Suppressor macrophage treated with lipopolysaccharide for 1 hour (primary cell): Measurements from ENCODE around the gene UGT1A10.
"Not testable (repeated sequence)": the region's sequence is repeated elsewhere in the genome, so short reads cannot be mapped to it uniquely, and the experiment has no call there.

Experiments
- DNase-seq, 3 donors: peaks; one replicate each; pipeline ENCODE4 v3.0.0-alpha.2; 2020 to 2022

UGT1A10 gene

DNA sequence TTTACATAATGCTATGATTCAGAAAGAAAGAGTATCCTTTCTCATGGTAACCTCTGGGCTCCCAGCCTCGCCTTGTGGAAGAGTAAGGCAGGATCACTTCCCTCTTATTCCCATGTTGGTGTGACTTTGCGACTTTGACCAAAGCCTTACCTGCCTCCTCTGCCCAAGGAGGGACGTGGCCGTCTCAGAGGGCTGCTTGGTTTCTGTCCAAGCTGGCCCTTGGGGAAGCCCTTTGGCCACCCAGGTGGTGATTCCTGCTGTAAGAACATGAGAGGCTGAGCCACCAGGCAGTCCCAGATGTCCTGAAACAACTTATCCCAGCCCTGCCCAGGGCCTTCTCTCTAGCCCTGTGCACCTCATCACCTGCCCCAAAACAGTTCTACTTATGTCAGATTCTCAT, 62.5 kb downstream of the UGT1A10 start:
- DNase-seq = no peak

DNA sequence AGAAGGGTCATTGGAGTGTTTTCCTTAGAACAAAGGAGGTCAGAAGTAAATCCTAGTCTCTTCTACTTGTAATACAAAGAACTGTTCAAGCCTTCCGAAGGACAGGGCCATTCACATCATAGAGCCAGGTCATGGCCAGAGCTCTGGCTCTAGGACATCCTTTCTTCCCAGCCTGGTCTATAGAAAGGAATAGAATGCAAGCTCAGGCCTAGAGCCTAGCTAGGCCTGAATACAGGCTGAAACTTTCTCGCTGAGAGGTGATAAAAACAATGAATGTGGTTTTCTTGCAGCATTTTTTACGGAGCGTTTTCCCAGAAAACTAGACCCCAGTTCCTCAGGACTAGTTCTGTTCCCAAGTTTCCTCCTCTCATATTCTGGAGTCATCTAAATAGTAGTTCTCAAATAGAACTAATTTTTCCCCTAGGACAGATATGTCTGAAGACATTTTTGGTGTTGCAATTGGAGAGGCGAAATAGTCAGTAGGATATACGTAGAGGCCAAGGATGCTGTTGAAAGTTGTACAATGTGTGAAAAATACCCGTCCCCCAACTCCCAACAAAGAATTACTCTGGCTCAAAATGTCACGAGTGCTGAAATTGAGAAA, 63.3 kb downstream of the UGT1A10 start:
- DNase-seq = no peak

DNA sequence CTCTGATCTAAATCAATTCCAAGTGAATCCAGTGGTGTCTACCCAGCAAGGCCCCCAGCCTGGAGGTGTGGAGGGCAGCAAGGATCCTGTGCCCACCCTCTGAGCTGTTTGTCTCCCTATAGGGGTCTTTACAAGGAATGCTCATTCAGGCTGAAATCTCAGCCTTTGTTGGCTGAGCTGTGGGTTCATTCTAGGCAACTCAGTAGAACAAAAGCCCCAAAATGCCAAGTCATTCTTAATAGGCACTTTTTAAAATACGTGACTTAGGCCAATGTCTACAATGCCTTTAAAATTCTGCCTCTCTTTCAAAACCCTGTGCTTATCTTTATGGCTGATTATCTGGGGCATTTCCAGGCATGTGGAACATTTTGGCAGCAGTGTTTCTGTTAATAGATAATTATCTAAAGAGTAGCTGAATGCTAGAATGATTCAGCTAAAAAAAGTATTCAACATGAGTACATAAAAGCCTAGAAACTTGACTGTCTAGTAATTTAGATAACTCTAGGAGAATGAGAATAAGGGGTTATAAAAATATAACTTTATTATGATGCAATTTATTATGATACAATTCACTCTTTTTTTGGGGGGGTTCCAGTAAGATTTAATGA, 63.9 kb downstream of the UGT1A10 start:
- DNase-seq = no peak

DNA sequence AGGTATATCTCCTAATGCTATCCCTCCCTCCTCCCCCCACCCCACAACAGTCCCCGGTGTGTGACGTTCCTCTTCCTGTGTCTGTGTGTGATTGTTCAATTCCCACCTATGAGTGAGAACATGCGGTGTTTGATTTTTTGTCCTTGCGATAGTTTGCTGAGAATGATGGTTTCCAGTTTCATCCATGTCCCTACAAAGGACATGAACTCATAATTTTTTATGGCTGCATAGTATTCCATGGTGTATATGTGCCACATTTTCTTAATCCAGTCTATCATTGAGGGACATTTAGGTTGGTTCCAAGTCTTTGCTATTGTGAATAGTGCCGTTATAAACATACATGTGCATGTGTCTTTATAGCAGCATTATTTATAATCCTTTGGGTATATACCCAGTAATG, 64.6 kb downstream of the UGT1A10 start:
- DNase-seq = not testable (repeated sequence)

DNA sequence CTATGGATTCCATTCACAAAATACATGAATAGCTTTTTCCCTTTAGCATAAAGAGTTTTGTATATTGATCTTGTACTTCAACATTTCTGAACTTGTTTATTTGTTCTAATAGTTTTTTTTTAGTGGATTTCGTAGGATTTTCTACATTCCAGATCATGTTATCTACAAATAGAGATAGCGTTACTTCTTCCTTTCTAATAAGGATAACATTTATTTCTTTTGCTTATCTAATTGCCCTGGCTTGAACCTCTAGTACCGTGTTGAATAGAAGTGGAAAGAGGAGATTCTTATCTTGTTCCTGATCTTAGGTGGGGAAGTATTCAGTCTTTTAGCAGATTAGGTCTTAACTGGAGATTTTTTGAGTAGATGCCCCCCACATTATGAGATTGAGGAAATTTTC, 66.0 kb downstream of the UGT1A10 start:
- DNase-seq = no peak

DNA sequence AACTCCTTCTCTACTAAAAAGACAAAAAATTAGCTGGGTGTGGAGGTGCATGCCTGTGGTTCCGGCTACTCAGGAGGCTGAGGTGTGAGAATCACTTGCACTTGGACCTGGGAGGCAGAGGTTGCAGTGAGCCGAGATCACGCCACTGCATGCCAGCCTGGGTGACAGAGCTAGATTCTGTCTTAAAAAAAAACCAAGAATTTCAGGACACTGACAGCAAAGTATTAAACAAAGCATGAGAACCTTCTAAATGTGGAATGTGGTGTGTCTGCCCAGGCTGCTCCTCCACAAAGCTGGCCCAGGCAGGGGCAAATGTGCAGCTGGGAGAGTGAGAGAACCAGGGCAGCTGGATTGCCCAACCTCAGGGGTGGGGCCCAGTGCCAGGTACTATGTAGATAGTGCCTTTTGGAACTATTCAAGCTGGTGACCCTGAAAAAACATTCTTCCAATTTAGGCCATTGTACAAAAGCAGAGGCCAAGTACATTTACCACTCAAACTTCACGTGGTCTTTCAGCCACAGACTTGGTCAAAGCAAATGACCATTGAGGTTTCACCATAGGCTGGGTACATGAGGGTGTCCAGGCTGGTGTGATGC, 69.8 kb downstream of the UGT1A10 start:
- DNase-seq = no peak

DNA sequence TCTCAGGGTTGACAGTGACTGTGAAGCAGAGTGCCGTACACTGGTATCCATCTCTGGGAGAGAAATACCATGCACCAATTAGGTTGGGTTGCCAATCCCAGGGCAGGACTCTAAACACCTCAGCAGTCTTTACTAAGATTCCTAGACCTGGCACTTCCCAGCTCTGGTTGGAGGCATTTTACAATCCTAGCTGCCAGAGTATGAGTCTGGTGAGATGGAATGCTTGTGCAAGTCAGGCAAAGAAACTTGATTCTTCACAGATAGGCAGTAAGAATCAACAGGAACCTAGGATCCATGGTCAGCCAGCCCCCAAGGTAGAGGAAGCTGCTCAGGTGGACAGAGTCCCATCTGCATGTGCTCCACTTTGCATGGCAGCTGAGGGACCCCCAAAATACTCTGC, 70.5 kb downstream of the UGT1A10 start:
- no peak for DNase-seq

DNA sequence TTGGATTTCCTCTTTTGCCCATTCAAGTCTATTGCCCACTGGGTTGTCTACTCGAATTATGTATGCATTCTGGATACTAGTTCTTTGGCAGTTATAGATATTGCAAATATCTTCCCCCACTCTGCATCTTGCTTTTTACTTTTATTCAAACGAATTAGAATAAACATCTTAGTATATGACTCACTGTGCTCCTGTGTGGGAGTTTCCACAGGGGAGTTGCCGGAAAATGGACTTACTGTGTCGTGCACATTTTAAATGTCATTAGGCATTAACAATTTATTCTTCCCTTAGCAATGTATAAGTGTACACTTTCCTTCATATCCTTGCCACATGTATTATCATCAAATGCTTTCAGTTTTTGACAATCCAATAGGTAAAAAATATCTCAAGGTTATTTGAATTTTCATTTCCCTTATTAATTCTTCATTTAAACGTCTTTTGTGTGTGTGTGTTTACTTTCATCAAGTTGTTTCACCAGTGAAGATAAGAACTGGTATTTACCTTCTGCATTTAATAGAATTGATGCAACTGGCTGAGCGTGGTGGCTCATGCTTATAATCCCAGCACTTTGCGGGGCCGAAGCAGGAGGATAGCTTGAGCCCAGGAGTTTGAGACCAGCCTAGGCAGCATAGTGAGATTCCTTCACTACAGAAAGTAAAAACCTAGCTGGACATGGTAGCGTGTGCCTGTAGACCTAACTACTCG, 71.8 kb downstream of the UGT1A10 start:
- peak in 1 of 3 donors; percentile 15 for DNase-seq

DNA sequence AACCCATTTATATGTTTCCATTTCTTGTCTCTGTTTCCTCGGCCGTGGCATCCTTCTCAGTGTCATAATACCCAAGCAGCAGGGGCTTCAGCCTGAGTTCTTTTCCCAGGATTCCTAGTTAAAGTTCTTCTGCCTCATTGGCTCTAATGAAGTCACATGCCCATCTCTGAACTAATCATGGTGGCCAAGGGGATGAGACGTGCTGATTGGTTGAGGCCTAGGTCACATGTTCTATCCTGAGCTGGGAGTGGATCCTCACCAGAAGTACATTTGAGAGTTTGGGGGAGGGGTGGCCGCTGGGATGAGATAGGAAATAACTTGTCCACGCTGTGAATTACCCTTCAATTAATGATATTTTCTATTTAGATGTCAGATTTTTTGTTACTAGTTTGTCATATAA, 72.7 kb downstream of the UGT1A10 start:
- DNase-seq = no peak

DNA sequence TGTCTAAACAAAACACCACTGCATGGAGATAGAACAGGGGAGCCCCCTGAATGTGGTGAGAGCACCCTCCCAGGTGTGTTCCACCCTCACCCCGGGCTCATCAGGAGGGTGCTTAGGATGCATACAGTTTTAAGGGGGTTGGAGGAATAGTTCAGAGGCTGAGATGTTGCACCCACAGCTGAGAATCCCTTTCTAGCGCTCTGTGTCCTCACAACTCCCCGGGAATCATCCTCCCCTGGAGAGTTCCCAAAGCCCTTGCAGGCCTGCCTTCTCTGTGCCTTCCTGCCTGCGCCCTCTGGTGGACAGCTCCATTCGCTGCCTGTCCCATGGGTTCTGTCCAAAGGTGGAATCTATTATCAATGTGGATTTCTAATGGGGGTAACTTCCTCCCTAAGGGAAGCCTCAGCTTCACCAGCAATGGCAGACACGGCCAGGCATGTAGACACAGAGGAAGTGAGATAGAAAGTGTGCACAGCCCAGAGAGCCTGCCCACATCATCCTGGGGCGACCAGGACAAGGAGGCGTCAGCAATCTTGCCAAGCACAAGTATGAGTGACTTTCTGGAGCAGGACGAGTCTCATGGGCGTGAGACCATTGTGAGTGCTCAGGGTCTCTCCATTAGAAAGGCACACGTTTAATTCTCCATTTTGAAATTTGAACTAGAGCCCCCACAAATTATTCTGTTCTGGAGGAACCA, 75.2 kb downstream of the UGT1A10 start:
- peak; percentile 65 to 86 (median 78) for DNase-seq

DNA sequence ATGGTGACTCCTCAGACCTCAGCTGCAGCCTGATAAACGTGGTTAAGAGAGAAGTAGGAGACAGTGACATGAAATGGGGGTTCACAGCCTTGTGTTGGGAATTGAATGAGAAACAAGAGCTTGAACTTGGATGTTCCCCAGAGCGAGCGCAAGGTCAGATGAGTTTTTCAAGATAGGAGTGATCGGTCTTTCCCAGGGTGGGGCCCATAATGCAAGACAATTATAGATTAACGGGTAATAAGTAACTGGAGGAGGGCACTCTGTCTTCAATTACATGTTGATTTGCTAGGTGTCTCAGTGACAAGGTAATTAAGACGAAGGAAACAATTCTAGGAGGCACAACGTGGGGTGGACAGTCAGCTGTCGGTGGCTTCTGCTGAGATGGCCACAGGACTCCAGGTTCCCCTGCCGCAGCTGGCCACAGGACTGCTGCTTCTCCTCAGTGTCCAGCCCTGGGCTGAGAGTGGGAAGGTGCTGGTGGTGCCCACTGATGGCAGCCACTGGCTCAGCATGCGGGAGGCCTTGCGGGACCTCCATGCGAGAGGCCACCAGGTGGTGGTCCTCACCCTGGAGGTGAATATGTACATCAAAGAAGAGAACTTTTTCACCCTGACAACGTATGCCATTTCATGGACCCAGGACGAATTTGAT, 76.5 kb downstream of the UGT1A10 start, which contains the start of gene UGT1A5:
Gene UGT1A5 (plus strand): TSS at position 297 of the 651 bp plus-strand sequence. CDS start 85 bp downstream, at position 382.
- DNase-seq = no peak

DNA sequence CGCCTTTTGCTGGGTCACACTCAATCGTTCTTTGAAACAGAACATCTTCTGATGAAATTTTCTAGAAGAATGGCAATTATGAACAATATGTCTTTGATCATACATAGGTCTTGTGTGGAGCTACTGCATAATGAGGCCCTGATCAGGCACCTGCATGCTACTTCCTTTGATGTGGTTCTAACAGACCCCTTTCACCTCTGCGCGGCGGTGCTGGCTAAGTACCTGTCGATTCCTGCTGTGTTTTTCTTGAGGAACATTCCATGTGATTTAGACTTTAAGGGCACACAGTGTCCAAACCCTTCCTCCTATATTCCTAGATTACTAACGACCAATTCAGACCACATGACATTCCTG, 77.0 kb downstream of the UGT1A10 start:
- no peak for DNase-seq

DNA sequence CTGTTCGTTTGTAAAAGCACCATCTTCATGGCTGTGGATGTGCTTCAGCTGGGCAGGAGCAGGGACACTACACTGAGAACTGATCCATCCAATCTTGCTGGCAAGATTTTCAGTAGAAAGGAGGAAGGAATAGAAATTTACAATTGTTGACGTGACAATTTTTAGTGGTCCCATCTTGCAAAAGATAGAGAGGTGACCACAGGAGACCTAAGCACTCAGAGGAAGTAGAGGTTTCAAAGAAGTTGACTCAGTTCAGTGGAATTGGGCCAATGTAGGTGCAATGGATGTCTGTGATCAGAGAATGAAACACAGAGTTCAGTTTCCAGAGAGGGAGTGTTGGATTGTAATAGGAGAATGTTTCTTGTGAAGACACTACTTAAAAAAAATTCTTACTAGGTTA, 77.9 kb downstream of the UGT1A10 start:
- DNase-seq = no peak

DNA sequence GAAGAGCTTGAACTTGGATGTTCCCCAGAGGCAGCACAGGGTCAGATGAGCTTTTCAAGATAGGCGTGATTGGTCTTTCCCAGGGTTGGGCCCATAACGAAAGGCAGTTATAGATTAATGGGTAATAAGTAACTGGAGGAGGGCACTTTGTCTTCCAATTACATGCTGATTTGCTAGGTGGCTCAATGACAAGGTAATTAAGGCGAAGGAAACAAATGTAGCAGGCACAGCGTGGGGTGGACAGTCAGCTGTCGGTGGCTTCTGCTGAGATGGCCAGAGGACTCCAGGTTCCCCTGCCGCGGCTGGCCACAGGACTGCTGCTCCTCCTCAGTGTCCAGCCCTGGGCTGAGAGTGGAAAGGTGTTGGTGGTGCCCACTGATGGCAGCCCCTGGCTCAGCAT, 82.3 kb downstream of the UGT1A10 start, which contains the start of gene UGT1A4:
Gene UGT1A4 (plus strand): TSS at position 185 of the 400 bp plus-strand sequence. CDS start 85 bp downstream, at position 270.
- DNase-seq = no peak

DNA sequence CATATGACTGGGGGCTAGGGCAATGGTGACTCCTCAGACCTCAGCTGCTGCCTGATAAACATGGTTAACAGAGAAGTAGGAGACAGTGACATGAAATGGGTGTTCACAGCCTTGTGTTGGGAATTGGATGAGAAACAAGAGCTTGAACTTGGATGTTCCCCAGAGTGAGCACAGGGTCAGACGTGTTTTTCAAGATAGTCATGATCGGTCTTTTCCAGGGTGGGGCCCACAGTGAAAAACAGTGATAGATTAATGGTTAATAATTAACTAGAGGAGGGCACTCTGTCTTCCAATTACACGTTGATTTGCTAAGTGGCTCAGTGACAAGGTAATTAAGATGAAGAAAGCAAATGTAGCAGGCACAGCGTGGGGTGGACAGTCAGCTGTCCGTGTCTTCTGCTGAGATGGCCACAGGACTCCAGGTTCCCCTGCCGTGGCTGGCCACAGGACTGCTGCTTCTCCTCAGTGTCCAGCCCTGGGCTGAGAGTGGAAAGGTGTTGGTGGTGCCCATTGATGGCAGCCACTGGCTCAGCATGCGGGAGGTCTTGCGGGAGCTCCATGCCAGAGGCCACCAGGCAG, 92.6 kb downstream of the UGT1A10 start, which contains the start of gene UGT1A3:
Gene UGT1A3 (plus strand): TSS at position 320 of the 579 bp plus-strand sequence. CDS start 85 bp downstream, at position 405.
- no peak for DNase-seq

DNA sequence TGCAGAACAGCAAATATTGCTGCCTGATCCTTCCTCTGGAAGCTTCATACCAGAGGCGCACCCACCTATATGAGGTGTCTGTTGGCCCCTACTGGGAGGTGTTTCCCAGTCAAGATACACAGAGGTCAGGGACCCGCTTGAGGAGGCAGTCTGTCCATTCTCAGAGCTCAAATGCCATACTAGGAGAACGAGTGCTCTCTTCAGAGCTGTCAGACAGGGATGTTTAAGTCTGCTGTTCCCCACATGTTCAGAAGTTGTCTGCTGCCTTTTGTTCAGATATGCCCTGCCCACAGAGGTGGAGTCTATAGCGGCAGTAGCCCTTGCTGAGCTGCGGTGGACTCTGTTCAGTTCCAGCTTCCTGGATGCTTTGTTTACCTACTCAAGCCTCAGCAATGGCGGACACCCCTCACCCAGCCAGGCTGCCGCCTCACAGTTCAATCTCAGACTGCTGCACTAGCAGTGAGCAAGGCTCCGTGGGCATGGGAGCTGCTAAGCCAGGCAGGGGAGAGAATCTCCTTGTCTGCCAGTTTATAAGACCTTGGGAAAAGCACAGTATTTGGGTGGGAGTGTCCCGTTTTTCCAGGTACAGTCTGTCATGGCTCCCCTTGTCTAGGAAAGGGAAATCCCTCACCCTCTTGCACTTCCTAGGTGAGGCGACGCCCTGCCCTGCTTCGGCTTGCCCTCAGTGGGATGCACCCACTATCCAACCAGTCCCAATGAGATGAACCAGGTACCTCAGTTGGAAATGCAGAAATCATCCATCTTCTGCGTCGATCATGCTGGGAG, 100.8 kb downstream of the UGT1A10 start:
- not testable (repeated sequence) for DNase-seq

DNA sequence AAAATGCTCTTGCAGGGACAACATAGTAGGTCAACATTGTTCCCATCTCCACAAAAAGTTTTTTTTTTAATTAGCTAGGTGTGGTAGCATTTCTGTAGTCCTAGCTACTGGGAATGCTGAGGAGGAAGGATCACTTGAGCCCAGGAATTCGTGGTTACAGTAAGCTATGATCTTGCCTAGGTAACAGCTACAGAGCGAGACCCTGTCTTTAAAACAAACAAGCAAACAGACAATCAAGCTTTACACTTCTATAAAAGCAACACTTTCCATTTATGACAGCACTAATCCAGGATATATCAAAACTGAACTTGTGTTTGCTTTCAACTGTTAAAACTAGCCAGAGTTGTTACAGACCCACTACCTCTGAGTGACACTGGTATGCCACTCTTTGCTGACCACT, 104.6 kb downstream of the UGT1A10 start:
- DNase-seq = no peak

DNA sequence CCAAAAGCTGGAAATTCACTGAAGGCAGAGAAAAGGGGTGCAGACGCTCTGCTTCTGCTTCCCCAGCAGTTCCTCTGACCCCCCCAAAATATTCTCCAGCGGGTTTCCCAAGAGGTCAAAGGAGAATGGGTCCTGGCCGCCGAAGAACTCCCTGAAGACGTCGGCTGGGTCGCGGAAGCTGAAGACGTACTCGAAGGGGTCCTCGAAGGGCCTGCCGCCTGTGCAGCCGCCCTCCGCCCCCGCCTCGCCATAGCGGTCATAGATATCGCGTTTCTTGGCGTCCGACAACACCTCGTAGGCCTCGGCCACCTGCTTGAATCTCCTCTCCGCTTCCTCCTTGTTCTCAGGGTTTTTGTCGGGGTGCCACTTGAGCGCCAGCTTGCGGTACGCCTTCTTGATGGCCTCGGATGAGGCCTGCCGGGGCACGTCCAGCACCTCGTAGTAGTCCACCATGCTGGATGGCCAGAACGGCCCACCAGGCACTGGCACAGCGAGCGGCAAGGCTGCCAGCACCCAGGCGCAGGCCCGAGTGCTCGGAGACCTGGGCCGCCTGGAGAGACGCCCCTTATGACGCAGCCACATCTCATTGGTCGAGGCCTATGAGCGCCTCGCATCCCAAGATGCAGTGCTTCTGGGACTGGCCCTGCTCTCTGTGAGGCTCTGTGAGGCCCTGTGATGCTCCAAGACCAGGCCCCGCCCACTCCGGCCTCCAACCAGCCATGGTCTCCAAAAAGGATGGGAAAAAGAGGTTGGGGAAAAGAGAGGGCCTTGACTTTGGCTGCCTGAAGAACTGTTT, 107.4 kb downstream of the UGT1A10 start:
- no peak for DNase-seq

DNA sequence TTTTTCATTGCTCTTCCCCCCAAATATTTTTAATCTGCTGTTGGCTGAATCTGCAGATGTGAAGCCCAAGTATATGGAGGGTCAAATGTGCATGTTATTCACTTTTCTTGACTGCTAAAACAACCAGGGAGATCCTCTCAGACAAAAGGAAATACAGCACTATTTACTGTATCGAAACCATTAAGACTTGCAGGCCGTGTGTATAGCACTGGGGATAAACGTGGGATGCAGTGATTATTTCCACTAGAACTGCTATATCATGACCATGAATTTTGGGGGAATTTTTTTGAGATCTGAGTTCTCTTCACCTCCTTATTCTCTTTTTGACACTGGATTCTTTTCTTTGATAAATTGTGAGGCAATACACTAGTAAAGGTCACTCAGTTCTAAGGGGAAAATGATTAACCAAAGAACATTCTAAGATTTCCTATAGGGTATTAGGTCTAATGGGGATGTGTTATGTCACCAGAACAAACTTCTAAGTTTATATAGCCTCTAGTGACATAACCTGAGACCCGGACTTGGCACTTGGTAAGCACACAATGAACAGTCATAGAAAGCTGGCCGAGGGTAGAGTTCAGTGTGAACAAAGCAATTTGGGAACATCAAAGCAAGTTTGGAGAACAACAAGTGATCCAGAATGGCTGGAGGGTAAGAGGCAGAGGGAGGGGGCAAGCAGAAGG, 109.0 kb downstream of the UGT1A10 start:
- DNase-seq = no peak

DNA sequence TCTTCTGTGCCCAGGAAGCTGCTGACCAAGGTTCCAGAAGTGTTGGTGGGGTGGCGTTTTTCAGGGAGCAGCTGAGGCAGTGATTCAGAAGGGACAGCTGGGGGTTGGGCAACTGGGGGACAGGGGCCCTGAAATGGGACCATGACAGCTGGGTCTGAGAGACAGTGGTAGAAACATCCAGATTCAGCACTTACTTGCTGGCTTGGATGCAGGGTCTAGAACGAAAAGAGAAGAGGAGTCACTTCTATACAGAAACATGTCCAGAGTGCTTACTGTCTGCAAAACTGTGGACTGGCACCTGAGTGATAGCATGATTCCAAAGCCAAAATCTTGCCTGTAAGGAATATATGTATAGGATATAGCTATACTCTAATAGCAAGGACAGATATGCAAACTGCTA, 109.6 kb downstream of the UGT1A10 start:
- DNase-seq = not testable (repeated sequence)
